AG04449 (cell line): ENCODE measurements around the gene ARF5.

Experiments used
- CTCF ChIA-PET: fragments of 350-600 bp; formaldehyde crosslinking; extraction: SDS; loops from one replicate; lab custom pipeline; 2021; ENCODE audit warnings: antibody characterized with exemption; lab: Yijun Ruan, JAX
- POLR2A ChIA-PET: fragments of 400-600, 350-600 bp; formaldehyde crosslinking; extraction: SDS; loops from one replicate; lab custom pipeline; 2020; ENCODE audit warnings: antibody characterized with exemption, inconsistent platforms; lab: Yijun Ruan, JAX
- DNase-seq: peaks from one replicate; pipeline ENCODE4 v3.0.0-alpha.2; 2010; ENCODE audit warnings: low read depth, low spot score
- H3K4me3 ChIP-seq: 2 replicates; pipeline ENCODE4 v1.5.1; 2011; ENCODE audit warnings: low read depth, mild to moderate bottlenecking, control low read depth, low read length
- TF ChIP-seq, protein P1 (sequence below): IDR thresholded peaks from one replicate; pipeline ENCODE4 v1.5.1; 2011; ENCODE audit warnings: mild to moderate bottlenecking, moderate library complexity, low read length, control low read depth, inconsistent platforms; ENCODE audit not compliant: insufficient read depth; ENCODE audit errors: missing control alignments

Gene ARF5

DNA sequence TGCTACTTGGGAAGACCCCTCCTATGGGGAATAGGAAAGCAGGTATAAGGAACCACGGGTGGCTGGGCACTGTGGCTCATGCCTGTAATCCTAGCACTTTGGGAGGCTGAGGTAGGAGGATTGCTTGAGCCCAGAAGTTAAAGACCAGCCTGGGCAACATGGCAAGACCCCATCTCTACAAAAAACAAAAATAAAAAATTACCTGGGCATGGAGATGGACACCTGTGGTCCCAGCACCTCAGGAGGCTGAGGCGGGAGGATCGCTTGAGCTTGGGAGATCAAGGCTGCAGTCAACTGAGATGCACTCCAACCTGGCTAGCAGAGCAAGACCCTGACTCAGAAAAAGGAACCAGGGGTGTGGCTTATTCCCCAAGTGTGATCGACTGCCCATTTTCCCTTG is 4.3 kb downstream of the ARF5 start:
- ChIA-PET CTCF (no interaction called here), POLR2A (no interaction called here)
- TF ChIP-seq, protein P1, sequence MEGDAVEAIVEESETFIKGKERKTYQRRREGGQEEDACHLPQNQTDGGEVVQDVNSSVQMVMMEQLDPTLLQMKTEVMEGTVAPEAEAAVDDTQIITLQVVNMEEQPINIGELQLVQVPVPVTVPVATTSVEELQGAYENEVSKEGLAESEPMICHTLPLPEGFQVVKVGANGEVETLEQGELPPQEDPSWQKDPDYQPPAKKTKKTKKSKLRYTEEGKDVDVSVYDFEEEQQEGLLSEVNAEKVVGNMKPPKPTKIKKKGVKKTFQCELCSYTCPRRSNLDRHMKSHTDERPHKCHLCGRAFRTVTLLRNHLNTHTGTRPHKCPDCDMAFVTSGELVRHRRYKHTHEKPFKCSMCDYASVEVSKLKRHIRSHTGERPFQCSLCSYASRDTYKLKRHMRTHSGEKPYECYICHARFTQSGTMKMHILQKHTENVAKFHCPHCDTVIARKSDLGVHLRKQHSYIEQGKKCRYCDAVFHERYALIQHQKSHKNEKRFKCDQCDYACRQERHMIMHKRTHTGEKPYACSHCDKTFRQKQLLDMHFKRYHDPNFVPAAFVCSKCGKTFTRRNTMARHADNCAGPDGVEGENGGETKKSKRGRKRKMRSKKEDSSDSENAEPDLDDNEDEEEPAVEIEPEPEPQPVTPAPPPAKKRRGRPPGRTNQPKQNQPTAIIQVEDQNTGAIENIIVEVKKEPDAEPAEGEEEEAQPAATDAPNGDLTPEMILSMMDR = no peak
- no peak for DNase-seq
- H3K4me3 ChIP-seq = no peak overlapping the region

DNA sequence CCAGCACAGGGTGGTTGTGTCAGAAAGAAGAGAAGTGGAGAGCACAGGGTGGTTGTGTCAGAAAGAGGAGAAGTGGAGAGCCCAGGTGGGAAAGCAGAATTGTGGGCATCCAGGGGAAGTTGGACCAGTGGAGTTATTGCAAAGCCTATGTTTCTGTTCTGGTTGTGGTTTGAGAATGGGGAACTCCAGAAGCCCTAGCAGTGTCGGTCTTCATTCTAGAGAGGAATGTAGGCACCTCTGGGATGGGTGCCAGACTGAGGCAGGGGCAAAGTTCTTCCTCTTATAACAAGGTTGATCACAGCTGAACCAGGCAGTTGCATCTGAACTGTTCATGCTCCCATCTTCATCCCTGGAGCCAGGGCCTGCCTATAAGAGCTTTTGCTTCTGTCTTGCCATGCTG is 6.3 kb downstream of the ARF5 start:
- TF ChIP-seq, protein P1 = no peak
- no peak overlapping the region for H3K4me3 ChIP-seq
- CTCF ChIA-PET = interaction anchor here (1.1 kb wide), 1 partner anchor 17 kb away, joined by 3 read pairs; no protein-coding TSS in a partner anchor
- no peak for DNase-seq
- POLR2A ChIA-PET = no interaction called here

DNA sequence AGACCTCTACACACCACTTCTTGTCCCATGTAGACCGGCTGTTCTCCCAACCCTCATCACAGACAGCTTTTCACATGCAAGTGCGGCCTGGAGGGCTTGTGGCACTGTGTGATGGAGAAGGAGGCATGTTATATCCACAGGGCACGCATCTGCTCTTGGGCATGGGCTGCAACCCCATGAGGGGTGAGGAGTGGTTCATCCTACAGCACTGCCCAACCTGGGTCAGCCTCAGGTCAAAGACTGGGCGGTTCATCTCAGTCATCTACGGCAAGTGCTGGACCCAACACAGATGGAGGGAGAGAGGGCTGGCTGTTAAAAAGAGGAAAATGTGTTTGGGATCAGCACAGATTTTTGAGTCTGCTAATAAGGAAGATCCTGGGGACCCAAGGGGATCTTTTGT is 7.5 kb downstream of the ARF5 start:
- TF ChIP-seq, protein P1 = no peak
- no peak for DNase-seq
- CTCF ChIA-PET = no interaction called here
- no peak overlapping the region for H3K4me3 ChIP-seq
- POLR2A ChIA-PET = no interaction called here

DNA sequence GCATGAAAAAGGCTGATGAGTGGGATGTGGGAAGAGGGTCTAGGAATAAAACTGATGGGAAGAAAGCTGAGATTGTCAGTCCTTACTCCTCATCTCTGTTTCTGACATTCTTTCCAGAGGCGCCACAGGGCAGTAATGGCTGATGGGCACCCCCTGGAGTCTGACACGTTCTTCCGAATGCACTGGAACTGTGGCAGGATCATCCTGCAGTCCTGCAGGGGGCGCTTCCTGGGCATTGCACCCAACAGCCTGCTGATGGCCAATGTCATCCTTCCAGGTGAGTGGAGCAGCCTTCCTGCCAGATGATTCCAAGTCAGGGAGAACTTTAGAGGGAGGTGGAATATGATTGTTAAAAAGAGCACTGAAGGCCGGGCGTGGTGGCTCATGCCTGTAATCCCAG is 10.1 kb downstream of the ARF5 start:
- ChIA-PET POLR2A (no interaction called here), CTCF (interaction anchor here (0.7 to 1.2 kb wide), 2 partner anchors 111 to 611 kb away, joined by 3 to 4 read pairs; no protein-coding TSS in a partner anchor)
- TF ChIP-seq, protein P1 = peak; percentile 33
- H3K4me3 ChIP-seq = no peak overlapping the region
- DNase-seq = no peak

DNA sequence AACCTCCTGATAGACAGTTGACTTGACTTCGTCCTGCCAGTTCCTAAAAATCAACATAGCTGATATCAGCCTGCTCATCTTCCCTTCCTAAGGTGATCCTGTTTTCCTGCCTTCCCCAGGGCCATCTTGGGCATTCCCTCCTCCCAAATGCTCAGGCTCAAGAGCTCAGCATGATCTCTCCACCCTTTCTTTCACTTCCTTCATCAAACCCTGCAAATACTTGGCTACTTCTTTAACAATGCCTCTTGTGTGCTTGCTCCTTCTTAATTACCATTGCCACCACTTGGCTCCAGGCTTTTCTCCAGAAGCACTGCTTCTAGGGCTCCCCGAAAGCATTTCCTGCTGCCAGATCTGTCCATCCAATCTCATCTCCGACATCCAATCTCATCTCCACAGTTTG is 12.7 kb downstream of the ARF5 start:
- H3K4me3 ChIP-seq = no peak overlapping the region
- ChIA-PET CTCF (interaction anchor here (1.2 kb wide), 1 partner anchor 12 kb away, joined by 5 read pairs; no protein-coding TSS in a partner anchor), POLR2A (no interaction called here)
- no peak for DNase-seq
- TF ChIP-seq, protein P1 = no peak

DNA sequence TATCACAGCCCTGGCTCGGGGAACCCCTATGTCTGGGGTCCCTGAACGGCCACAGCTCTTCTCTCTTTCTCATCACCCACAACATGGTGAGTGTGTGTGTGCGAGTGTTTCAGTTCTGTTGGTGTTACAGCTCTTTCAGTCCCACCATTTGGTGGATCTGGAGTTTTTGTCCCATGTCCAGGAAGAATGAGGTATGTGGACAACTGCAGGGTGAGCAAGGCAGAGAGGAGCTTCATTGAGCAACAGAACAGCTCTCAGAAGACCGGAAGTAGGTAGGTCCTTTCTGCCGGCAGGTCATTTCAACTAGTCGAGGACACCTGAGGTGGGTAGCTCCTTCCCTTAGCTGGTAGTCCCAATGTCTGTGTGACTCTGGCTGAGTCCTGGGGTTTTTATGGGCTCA is 20.2 kb downstream of the ARF5 start:
- ChIA-PET CTCF (interaction anchor here (1.3 to 1.5 kb wide), 2 partner anchors 9 to 11 kb away, joined by 3 read pairs; no protein-coding TSS in a partner anchor), POLR2A (no interaction called here)
- no peak overlapping the region for H3K4me3 ChIP-seq
- no peak for DNase-seq
- TF ChIP-seq, protein P1 = no peak
